HG03460 (cell line): ENCODE data around the gene TGFBRAP1.

Experiments used
- ATAC-seq: cut with Tn5 transposase; IDR thresholded peaks from one replicate; pipeline ENCODE4 v1.9.1; 2021; ENCODE audit not compliant: unreplicated experiment

The TGFBRAP1 gene

GRCh38 chr2:105241443-105241842 is 88.1 kb downstream of the TGFBRAP1 start, which contains the start of gene GPR45:
Gene GPR45, plus strand, starts transcription at chr2:105241743. Its CDS starts 116 bp downstream, at chr2:105241859.
- ATAC-seq = no peak

GRCh38 chr2:105239924-105240323 is 89.6 kb downstream of the TGFBRAP1 start:
- no peak for ATAC-seq

GRCh38 chr2:105238664-105239240 is 90.8 kb downstream of the TGFBRAP1 start:
- no peak for ATAC-seq

- ATAC-seq = no peak
Measured at GRCh38 chr2:105237045-105237765, 92.3 kb downstream of the TGFBRAP1 start.

- ATAC-seq = no peak
Measured at GRCh38 chr2:105236060-105236424, 93.5 kb downstream of the TGFBRAP1 start.

GRCh38 chr2:105235388-105236059 is 94.0 kb downstream of the TGFBRAP1 start:
- peak; percentile 78 for ATAC-seq

- ATAC-seq = no peak
Measured at GRCh38 chr2:105231232-105231619, 98.3 kb downstream of the TGFBRAP1 start.

GRCh38 chr2:105224444-105224843 is 105.1 kb downstream of the TGFBRAP1 start:
- no peak for ATAC-seq

GRCh38 chr2:105220604-105221003 is 108.9 kb downstream of the TGFBRAP1 start:
- ATAC-seq = no peak

GRCh38 chr2:105215586-105216192 is 113.8 kb downstream of the TGFBRAP1 start:
- no peak for ATAC-seq
